ENCODE data around the gene ANKRD9. TPM values are rescaled to one million over a fixed set of nuclear protein-coding genes. Genes with fewer than 3 reads are reported as not detected.
A peak's percentile ranks its signal among the peaks of the same experiment; 100 is the strongest.
"Not testable (repeated sequence)": the region's sequence is repeated elsewhere in the genome, so short reads cannot be mapped to it uniquely, and the experiment has no call there.

Gene ANKRD9
- polyA plus RNA-seq (ENCODE audit: insufficient read length), result 3.8 TPM
- long read RNA-seq, donor 1, full-length matches to known transcripts, result 9 of 9 reads
- long read RNA-seq, donor 1, partial matches to known transcripts, result 0 of 9 reads
- long read RNA-seq, donor 1, other reads (novel, unspliced or antisense), result 0 of 9 reads
- long read RNA-seq, donor 2, full-length matches to known transcripts, result 11 of 11 reads
- long read RNA-seq, donor 2, partial matches to known transcripts, result 0 of 11 reads
- long read RNA-seq, donor 2, other reads (novel, unspliced or antisense), result 0 of 11 reads
- long read RNA-seq, donor 3, partial matches to known transcripts, result 0 of 6 reads
- long read RNA-seq, donor 3, other reads (novel, unspliced or antisense), result 0 of 6 reads
- long read RNA-seq, donor 4, partial matches to known transcripts, result 0 of 1 reads
- long read RNA-seq, donor 4, other reads (novel, unspliced or antisense), result 0 of 1 reads
- long read RNA-seq, donor 5, transcript ANKRD9-205 (3 exons, 1,413 nt), result major isoform, 13 of 14 reads
- long read RNA-seq, donor 5, partial matches to known transcripts, result 0 of 14 reads
- long read RNA-seq, donor 5, other reads (novel, unspliced or antisense), result 0 of 14 reads
- long read RNA-seq, donor 6, full-length matches to known transcripts, result 9 of 9 reads
- long read RNA-seq, donor 6, partial matches to known transcripts, result 0 of 9 reads
- long read RNA-seq, donor 6, other reads (novel, unspliced or antisense), result 0 of 9 reads
- long read RNA-seq, donor 7, full-length matches to known transcripts, result 17 of 17 reads
- long read RNA-seq, donor 7, partial matches to known transcripts, result 0 of 17 reads
- long read RNA-seq, donor 7, other reads (novel, unspliced or antisense), result 0 of 17 reads
- long read RNA-seq, donor 8, partial matches to known transcripts, result 0 of 4 reads
- long read RNA-seq, donor 8, other reads (novel, unspliced or antisense), result 0 of 4 reads

GRCh38 chr14:102509746-102510615, at the start of gene ANKRD9:
TSS of gene ANKRD9 (minus strand) at chr14:102509776. CDS start at chr14:102507889, 1,887 bp downstream.
- peak; percentile 93 for DNase-seq

GRCh38 chr14:102558556-102558955, 49.0 kb upstream of the ANKRD9 start:
- DNase-seq, result no peak

- DNase-seq, result no peak
Measured at GRCh38 chr14:102557434-102558226, 48.1 kb upstream of the ANKRD9 start.

GRCh38 chr14:102556098-102556677, 46.6 kb upstream of the ANKRD9 start:
- no peak for DNase-seq

GRCh38 chr14:102554821-102555819, 45.5 kb upstream of the ANKRD9 start:
- DNase-seq, result peak; percentile 37

GRCh38 chr14:102551995-102552705, 42.6 kb upstream of the ANKRD9 start:
- DNase-seq, result no peak

- not testable (repeated sequence) for DNase-seq
Measured at GRCh38 chr14:102550927-102551401, 41.4 kb upstream of the ANKRD9 start.

GRCh38 chr14:102548616-102549240, 39.2 kb upstream of the ANKRD9 start:
- DNase-seq, result no peak

GRCh38 chr14:102545461-102546265, 36.1 kb upstream of the ANKRD9 start:
- no peak for DNase-seq

GRCh38 chr14:102544747-102545460, 35.3 kb upstream of the ANKRD9 start:
- DNase-seq, result no peak

GRCh38 chr14:102544046-102544746, 34.6 kb upstream of the ANKRD9 start:
- DNase-seq, result peak; percentile 33

- no peak for DNase-seq
Measured at GRCh38 chr14:102541771-102542170, 32.2 kb upstream of the ANKRD9 start.

GRCh38 chr14:102541029-102541491, 31.5 kb upstream of the ANKRD9 start:
- DNase-seq, result not testable (repeated sequence)

- DNase-seq, result peak; percentile 65
Measured at GRCh38 chr14:102540315-102541028, 30.9 kb upstream of the ANKRD9 start.
